AG08396 (cell line): ENCODE measurements around the gene MOV10L1.

Experiments used
- DNase-seq: peaks from one replicate; pipeline ENCODE4 v3.0.0; 2012; ENCODE audit warnings: low spot score, mixed read lengths

The MOV10L1 gene

DNA sequence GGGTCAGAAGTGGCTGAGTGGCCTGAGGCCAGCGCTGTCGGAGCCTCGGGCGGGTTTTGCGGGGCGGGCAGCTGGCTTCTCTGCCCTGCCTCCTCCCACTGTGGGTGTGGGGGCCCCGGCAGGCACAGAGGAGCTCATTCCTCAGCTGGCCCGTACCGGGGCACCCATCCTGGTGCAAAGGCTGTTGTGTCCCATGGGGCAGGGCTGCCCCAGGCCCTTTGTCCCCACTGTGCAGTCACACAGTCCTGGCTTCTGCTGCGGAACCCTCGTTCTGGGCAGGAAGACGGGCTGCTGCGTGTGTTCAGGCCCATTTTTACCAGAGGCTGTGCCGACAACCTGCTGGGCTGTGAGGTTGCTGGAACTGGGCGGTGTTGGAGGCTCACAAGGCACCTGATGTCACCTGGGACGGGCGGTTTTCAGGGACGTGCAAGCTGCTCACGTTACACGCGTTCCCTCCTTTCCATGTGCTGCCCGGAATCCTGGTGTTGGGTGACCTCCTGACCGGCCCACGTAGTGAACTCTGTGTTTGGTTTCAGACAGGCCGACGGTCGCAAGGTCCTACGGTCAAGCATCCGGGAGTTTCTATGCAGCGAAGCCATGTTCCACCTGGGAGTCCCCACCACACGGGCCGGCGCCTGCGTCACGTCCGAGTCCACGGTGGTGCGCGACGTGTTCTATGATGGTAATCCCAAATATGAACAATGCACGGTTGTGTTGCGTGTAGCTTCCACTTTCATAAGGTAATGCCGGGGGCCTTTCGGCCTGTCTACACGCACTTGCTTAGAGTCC, 116.2 kb downstream of the MOV10L1 start:
- no peak for DNase-seq

- peak; percentile 86 for DNase-seq
Observed at GRCh38 chr22:50206599-50206998, 116.8 kb downstream of the MOV10L1 start.

GRCh38 chr22:50207383-50208140, 117.8 kb downstream of the MOV10L1 start:
- DNase-seq = no peak

DNA sequence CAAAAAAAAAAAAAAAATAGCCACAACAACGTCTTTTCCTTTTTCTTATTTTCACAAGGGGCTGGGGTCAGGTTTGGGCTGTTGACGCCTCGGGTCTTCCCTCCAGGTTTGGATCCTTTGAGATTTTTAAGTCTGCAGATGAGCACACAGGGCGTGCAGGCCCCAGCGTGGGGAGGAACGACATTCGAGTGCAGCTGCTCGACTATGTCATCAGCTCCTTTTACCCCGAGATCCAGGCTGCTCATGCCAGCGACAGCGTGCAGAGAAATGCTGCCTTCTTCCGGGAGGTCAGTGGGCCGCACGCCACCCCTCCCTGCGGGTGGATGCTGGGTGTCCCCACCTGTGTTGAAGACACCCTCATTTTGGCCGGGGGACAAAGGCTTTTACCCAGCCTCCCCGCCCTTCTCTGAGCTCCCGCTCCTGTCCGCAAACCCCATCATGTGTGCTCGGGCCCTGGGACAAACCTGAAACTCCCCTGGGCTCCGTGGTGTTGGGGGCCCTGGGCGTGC, 118.7 kb downstream of the MOV10L1 start:
- no peak for DNase-seq

DNA sequence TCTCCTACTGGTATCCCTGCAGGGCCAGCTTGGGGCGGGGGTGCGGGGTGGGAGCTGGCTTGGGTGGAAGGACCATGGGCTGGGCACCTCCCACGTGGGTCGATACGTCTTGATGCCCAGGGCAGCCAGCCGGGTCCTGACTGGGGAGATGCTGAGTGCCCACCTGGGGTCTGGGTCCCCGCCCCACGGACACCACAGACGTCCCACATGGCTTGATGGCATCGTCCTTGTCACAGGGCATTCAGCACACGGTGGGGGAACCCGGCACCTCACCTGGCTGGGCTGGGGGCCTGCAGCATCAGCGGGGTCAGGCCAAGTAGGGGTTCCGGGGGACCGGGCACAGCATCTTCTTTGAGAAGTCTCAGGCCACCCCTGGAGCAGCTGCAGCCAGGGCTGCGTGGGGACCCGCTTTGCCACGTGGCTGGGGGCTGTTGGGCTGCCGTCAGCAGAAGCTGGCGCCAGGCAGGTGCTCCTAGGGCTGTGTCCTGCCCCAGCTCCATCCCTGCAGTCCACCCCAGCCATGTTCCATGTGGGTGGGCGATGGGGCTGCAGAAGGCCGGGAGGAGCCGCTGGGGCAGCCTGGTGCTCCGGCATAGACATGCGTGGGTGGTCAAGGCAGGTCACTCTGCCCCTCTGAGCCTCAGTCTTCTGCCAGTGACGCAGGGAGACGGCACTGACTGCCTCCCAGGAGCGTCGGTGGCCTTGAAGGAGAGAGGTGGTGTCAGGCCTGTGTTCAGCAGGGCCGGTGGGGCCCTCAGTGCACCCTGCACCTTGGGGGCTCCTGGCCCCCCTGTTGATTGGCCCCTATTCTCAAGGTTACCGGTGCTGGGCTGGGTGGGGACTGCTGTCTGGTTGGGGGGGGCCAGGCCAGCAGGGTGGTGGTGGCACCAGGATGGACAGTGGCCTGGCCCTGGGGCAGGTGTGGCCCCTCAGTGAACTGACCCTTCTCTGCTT, 119.4 kb downstream of the MOV10L1 start:
- no peak for DNase-seq

DNA sequence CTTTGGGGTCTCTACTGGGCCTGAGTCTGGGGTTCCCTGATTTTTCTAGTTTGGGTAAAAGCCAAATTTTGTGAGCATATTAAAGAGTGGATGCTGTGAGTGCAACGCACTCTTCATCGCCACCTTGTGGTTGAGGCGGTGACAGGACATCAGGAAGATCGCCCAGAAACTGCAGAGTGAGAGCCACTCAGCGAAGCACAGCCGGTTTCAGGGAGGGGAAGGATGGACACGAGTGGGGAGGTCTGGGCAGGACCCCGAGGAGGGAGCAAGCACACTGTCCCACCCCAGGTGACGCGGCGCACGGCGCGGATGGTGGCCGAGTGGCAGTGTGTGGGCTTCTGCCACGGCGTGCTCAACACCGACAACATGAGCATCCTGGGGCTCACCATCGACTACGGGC, 120.1 kb downstream of the MOV10L1 start:
- DNase-seq = peak; percentile 90

DNA sequence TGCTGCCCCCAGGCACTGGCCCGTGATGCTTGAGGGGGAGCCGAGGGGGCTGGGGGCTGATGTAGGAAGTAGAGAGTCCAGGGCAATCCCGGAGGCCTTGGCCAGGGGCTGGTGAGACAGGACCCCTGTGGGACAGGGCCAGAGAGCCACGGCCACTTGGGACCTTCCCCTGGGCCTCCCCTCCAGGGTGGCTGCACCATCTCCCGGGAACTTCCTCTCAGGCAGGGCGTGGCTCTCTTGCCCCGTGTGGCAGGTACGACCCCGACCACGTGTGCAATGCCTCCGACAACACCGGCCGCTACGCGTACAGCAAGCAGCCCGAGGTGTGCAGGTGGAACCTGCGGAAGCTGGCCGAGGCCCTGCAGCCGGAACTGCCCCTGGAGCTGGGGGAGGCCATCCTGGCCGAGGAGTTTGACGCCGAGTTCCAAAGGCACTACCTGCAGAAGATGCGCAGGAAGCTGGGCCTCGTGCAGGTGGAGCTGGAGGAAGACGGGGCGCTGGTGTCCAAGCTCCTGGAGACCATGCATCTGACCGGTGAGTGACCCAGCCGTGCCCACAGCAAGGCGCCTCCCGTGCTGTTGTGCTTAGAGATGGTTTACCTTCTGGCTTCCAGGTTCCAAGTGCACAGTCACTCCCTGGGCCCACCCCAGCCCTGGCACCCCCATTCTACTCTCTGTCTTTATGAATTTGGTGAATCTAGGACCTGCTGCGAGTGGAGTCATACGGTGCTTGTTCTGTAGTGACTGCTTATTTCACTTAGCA, 120.8 kb downstream of the MOV10L1 start:
- DNase-seq = no peak

GRCh38 chr22:50211147-50211546, 121.3 kb downstream of the MOV10L1 start:
- DNase-seq = no peak
